ENCODE measurements around the gene ZDHHC22. TPM values are rescaled to one million over a fixed set of nuclear protein-coding genes. Genes with fewer than 3 reads are reported as not detected.

ZDHHC22 gene
- total RNA-seq, 6 donors from 2014 or later, result 0.06 TPM; not detected in 5

- ATAC-seq (ENCODE audit: low FRiP score in 2 of 2) (no peak), DNase-seq (no peak)
- H3K4me1 ChIP-seq, result peaks cover 24 to 31% (median 25%) of the 10 kb centered on the region in 4 donors
- TF ChIP-seq CTCF (IDR thresholded peaks at IDR 0.05), result no peak
- TF ChIP-seq POLR2AphosphoS5 (IDR thresholded peaks at IDR 0.05), result no peak
- no peak for TF ChIP-seq POLR2A (IDR thresholded peaks at IDR 0.05)
- no peak for TF ChIP-seq EP300 (IDR thresholded peaks at IDR 0.05)
- no peaks in the 10 kb centered on the region for H3K36me3 ChIP-seq
- no peak overlapping the region for H3K4me3 ChIP-seq
- no peak overlapping the region for H3K27ac ChIP-seq
- H3K9me3 ChIP-seq, result no peaks in the 10 kb centered on the region
- 9 to 12% methylated on average over 7 to 9 of the region's 9 CpGs for WGBS, 2 donors
- peaks cover 0 to 39% (median 19%) of the 10 kb centered on the region in 4 donors for H3K27me3 ChIP-seq
These were observed 612 bp upstream of the ZDHHC22 start for GRCh38 chr14:77142005-77142800.

- WGBS, 2 donors, result 2% methylated on average over 11 to 50 of the region's 67 CpGs
- Histone ChIP-seq H3K36me3 (no peaks in the 10 kb centered on the region), H3K4me3 (peak overlapping the region in 3 of 4 donors; percentile 30 to 47 (median 33)), H3K4me1 (peaks cover 24 to 31% (median 25%) of the 10 kb centered on the region in 4 donors), H3K27me3 (peaks cover 0 to 39% (median 19%) of the 10 kb centered on the region in 4 donors), H3K9me3 (no peaks in the 10 kb centered on the region), H3K27ac (no peak overlapping the region)
- ATAC-seq (ENCODE audit: low FRiP score in 2 of 2), result no peak
- no peak for TF ChIP-seq CTCF (IDR thresholded peaks at IDR 0.05)
- TF ChIP-seq POLR2AphosphoS5 (IDR thresholded peaks at IDR 0.05), result no peak
- no peak for TF ChIP-seq EP300 (IDR thresholded peaks at IDR 0.05)
- TF ChIP-seq POLR2A (IDR thresholded peaks at IDR 0.05), result no peak
- DNase-seq, result peak in 1 of 2 donors; percentile 61
These were observed 1.0 kb downstream of the ZDHHC22 start for GRCh38 chr14:77140359-77141213.

DNA sequence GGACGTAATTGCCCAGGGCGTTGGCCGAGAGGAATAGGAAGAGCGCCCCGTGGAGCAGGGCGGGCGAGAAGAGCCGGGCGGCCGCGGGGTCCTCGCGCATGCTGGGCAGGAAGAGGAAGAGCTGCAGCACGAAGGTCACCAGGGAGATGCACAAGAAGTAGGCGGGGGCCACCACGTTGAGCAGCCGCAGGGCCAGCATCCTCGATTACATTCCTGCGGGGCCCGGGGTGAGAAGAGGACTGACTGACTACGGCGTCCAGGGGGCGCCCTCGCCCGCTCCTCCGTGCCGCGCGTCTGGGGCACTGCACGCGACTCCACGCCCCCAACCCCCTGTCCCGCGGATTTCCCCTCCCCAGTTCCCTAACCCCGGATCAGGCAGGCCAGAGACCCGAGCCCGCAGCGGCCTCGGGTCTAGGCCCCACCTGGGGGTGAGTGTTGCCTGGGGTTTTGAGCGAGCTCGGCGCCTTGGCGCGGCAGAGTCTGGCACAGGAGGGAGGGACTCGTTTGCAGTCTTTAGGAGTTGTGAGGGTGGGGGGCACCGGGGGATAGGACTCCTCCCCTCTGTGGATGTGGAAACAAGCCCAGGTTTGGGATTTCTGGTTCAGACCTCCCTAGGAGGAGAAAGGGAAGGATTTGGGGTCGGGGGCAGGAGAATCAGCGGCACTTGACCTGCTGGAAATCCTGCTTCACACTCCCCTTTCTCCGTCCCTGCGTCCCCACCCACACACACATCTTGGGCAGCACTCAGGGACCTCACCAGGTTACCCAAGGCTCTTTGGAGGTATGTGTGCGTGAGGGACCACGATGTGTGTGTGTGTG, 1.8 kb downstream of the ZDHHC22 start:
- 3 to 6% methylated on average over 13 to 48 of the region's 52 CpGs for WGBS, 2 donors
- peak in 3 of 6 experiments; percentile 7 to 41 (median 27) for TF ChIP-seq CTCF (IDR thresholded peaks at IDR 0.05)
- TF ChIP-seq POLR2A (IDR thresholded peaks at IDR 0.05), result no peak
- Histone ChIP-seq H3K27me3 (peaks cover 0 to 39% (median 19%) of the 10 kb centered on the region in 4 donors), H3K9me3 (no peaks in the 10 kb centered on the region), H3K36me3 (no peaks in the 10 kb centered on the region), H3K4me1 (peaks cover 24 to 31% (median 25%) of the 10 kb centered on the region in 4 donors), H3K27ac (no peak overlapping the region), H3K4me3 (peak overlapping the region in 1 of 4 donors; percentile 10)
- ATAC-seq (ENCODE audit: low FRiP score in 2 of 2) (peak; percentile 5 to 27), DNase-seq (peak in 1 of 2 donors; percentile 85)

- Histone ChIP-seq H3K27ac (no peak overlapping the region), H3K4me3 (no peak overlapping the region), H3K4me1 (peaks cover 24 to 31% (median 25%) of the 10 kb centered on the region in 4 donors), H3K9me3 (no peaks in the 10 kb centered on the region), H3K36me3 (no peaks in the 10 kb centered on the region), H3K27me3 (peaks cover 0 to 39% (median 19%) of the 10 kb centered on the region in 4 donors)
- no peak for DNase-seq
- ATAC-seq (ENCODE audit: low FRiP score in 2 of 2), result no peak
- TF ChIP-seq EP300 (IDR thresholded peaks at IDR 0.05) (no peak), POLR2AphosphoS5 (IDR thresholded peaks at IDR 0.05) (no peak), CTCF (IDR thresholded peaks at IDR 0.05) (no peak), POLR2A (IDR thresholded peaks at IDR 0.05) (no peak)
- 82 to 83% methylated on average over 14 to 15 of the region's 15 CpGs for WGBS, 2 donors
These were observed 2.6 kb downstream of the ZDHHC22 start for GRCh38 chr14:77139022-77139421.
